RPMI7951 (cell line): Measurements from ENCODE around the gene PPP1R12A. TPM values are rescaled to one million over a fixed set of nuclear protein-coding genes. Genes with fewer than 3 reads are reported as not detected.

ENCODE experiments used
- DNase-seq: peaks from one replicate; pipeline ENCODE4 v3.0.0-alpha.2; 2012; ENCODE audit warnings: low read depth
- total RNA-seq: library from RNA; depleted of rRNA; stranded (reverse); fragments of >200 nt; shearing (Covaris generic); gene quantifications from 2 replicates; pipeline ENCODE4 v1.2.3, GENCODE V29; 2014; rRNA removed

The PPP1R12A gene
- total RNA-seq, 1 experiment from 2014 or later = 47.5 TPM

GRCh38 chr12:79769189-79769859 is 165.6 kb downstream of the PPP1R12A start:
- no peak for DNase-seq

- DNase-seq = no peak
Observed at GRCh38 chr12:79766705-79767464, 168.0 kb downstream of the PPP1R12A start.

- no peak for DNase-seq
Observed at GRCh38 chr12:79765157-79765556, 169.7 kb downstream of the PPP1R12A start.

GRCh38 chr12:79764641-79765040 is 170.3 kb downstream of the PPP1R12A start:
- DNase-seq = no peak

GRCh38 chr12:79763766-79764452 is 171.0 kb downstream of the PPP1R12A start:
- DNase-seq = no peak

GRCh38 chr12:79761341-79761740 is 173.6 kb downstream of the PPP1R12A start:
- no peak for DNase-seq

GRCh38 chr12:79747274-79747673 is 187.6 kb downstream of the PPP1R12A start:
- DNase-seq = peak; percentile 19

GRCh38 chr12:79737875-79738718 is 196.8 kb downstream of the PPP1R12A start:
- DNase-seq = peak; percentile 64

GRCh38 chr12:79732638-79733037 is 202.3 kb downstream of the PPP1R12A start:
- no peak for DNase-seq

GRCh38 chr12:79725987-79726386 is 208.9 kb downstream of the PPP1R12A start:
- peak; percentile 73 for DNase-seq

Other genes starting within 250 kb of the PPP1R12A start
- gene PAWR, start 244.1 kb downstream of the PPP1R12A start, total RNA-seq = 10.8 and 11.8 TPM in 2 replicates
- gene OTOGL, start 164.4 kb upstream of the PPP1R12A start, total RNA-seq = 0.20 and 0.48 TPM in 2 replicates